NCI-H2081 treated with DMSO at 0.1 percent for 48 hours (cell line): ENCODE data around the gene ROBO1.
"Not testable (repeated sequence)": the region's sequence is repeated elsewhere in the genome, so short reads cannot be mapped to it uniquely, and the experiment has no call there.

Experiments used
- DNase-seq: peaks from one replicate; lab custom pipeline; 2025; lab: John Stamatoyannopoulos, UW

The ROBO1 gene

GRCh38 chr3:78689378-78689777 is 1078.4 kb downstream of the ROBO1 start:
- peak; percentile 98 for DNase-seq

DNA sequence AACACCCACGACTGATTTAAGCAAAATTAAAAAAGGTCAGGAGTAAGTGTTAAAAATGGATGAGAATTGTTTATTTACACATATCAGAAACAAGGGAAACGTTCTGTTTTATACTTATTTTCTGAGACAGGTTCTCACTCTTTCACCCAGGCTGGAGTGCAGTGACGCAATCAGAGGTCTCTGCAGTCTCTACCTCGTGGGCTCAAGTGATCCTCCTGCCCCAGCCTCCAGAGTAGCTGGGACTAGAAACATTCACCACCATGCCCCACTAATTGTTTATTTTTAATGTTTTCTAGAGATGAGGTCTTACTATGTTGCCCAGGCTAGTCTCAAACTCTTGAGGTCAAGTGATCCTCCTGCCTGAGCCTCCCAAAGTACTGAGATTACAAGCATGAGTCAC is 1080.3 kb downstream of the ROBO1 start:
- DNase-seq = no peak

- DNase-seq = no peak
Measured at GRCh38 chr3:78683284-78683683, 1084.5 kb downstream of the ROBO1 start.

DNA sequence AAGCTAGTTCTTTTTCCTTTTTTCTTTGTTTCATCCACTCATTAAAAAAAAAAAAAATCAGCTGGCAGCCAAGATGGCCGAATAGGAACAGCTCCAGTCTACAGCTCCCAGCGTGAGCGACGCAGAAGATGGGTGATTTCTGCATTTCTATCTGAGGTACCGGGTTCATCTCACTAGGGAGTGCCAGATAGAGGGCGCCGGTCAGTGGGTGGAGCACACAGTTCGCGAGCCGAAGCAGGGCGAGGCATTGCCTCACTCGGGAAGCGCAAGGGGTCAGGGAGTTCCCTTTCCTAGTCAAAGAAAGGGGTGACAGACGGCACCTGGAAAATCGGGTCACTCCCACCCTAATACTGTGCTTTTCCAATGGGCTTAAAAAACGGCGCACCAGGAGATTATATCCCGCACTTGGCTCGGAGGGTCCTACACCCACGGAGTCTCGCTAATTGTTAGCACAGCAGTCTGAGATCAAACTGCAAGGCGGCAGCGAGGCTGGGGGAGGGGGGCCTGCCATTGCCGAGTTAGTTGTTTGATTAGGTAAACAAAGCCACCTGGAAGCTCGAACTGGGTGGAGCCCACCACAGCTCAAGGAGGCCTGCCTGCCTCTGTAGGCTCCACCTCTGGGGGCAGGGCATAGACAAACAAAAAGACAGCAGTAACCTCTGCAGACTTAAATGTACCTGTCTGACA is 1092.5 kb downstream of the ROBO1 start:
- DNase-seq = not testable (repeated sequence)

DNA sequence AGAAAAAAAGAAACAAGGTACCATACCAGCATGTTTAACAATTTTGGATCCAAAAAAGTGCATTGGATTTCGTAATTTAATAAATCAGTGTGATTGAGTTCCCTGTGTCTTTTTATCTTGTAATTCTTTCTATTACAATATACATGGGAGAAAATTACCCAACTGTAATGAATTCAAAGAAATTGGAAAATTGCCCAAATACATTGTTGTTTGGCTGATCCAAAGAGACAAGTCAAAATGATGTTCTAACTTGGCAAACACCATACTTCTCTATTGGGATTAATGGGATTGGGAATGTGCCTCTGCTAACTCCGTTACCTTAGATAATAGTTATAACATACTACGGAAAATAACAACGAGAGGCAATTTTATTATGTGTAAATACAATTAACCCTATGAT is 1097.1 kb downstream of the ROBO1 start:
- DNase-seq = no peak

GRCh38 chr3:78670094-78670493 is 1097.7 kb downstream of the ROBO1 start:
- DNase-seq = no peak

DNA sequence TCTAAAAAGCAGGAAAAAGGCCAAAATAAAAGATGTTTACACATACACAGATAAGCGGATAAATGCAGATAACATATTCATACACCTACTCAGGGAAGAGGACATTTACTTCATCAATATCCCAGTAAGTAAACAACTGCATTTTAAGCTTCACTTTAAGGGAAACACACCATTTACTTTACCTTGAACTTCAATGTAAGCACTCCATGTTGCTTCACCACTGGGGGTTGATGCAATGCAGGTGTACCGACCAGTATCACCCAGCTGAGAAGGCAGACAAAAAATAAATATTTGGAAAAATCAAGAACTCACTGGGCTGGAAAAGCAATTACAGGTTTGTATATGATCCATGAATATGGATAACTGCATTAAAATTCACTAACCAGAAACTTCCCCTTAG is 1099.5 kb downstream of the ROBO1 start:
- no peak for DNase-seq

- DNase-seq = no peak
Measured at GRCh38 chr3:78666470-78666800, 1101.4 kb downstream of the ROBO1 start.

DNA sequence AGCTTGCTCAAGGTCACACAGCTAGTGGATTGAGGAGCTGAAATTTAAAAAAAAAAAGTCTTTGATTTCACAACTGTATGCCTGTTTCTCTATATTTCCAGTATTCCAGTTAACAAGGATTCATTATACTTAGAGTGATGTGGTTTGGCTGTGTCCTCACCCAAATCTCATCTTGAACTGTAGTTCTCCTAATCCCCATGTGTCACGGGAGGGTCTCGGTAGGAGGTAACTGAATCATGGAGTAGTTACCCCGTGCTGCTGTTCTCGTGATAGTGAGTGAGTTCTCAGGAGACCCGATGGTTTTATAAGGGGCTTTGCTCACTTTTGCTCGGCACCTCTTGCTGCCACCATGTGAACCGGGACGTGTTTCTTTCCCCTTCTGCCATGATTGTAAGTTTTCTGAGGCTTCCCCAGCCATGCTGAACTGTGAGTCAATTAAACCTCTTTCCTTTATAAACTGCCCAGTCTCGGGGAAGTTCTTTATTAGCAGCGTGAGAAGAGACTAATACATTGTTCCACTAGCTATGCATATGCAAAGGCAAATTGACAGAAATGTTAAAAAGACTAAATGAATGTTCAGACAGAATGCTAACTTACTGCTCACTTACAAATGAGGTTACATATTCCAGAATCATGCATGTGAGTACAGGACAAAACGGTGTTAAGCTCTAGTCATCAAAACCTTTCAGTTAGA is 1101.9 kb downstream of the ROBO1 start:
- DNase-seq = no peak

GRCh38 chr3:78665101-78665500 is 1102.7 kb downstream of the ROBO1 start:
- no peak for DNase-seq

DNA sequence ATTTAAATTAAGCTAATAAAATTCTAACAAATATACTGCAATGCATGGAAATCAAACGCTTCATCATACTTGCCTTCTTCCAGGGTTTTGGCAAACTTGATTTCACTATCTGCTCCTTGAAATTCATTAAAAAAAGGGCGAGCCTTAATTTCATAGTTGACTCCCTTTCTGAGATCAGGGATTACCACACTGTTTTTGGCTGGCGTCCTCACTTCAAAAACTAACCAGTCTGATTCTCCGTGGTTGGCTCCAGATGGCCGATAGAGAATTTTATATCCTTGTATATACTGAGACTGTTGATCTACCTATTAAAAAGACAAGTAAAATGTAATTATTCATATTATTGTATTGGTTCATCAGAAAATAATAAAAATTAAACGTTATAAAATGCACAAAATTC is 1106.8 kb downstream of the ROBO1 start:
- DNase-seq = no peak

DNA sequence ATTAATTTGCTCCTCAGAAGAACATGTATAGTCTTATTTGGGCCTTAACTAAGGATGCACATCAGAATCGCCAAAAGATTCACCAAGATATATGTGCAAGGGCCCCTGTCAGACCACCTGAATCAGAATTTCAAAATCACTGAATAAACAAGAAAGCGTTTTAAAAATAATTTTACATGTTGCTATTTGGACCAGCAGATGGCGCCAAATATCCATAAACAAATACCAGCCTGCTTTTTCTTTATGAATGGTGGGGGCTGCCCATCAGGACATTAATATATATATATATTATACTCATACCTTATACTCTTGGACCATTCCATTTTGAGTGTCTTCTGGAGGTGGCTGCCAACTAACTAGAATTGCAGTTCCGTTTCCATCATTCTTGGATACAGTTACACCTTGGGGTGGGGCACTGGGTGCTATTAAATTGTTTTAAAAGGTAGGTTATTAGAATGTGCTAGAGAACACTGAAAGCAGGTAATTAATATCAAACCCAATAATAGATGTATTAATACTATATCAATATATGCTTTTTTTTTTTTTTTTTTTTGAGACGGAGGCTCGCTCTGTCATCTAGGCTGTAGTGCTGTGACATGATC is 1108.3 kb downstream of the ROBO1 start:
- no peak for DNase-seq

DNA sequence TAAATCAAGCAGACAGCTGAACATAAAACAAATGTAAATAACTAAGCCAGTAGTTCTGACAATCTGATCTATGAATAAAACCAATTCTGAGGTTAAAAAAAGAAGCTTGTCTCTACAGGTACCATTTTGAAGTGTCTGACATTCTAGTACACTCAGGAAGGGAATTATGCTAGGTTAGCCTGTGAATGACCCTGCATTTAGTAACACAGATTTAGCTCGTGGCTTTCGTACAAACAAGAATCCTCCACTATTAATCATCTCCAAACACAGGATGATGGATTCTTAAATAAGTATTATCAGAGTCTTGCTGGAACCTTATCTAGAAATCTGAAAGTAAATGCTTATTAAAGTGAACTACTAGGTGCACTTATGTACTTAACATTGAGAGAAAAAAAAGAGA is 1120.1 kb downstream of the ROBO1 start:
- DNase-seq = no peak

- no peak for DNase-seq
Measured at GRCh38 chr3:78645628-78646310, 1122.0 kb downstream of the ROBO1 start.

DNA sequence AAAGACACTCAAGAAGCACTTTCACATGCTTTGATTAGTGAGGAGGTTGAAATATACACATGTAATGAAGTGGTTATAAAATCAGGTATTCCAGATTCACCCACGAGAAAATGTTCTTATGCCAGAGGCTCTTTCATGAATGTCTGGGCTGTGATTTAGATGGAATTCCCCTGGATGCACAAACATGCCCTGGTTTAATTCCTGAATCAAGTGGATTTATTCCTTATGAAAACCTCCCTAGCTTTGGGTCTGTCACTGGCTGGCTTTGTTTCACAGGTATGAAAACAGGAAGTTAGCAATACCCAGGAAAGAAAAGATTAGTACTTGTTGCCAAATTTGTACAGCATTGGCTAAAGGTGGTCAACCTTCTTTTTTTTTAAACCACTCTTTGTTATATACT is 1123.0 kb downstream of the ROBO1 start:
- no peak for DNase-seq

GRCh38 chr3:78642226-78643035 is 1125.4 kb downstream of the ROBO1 start:
- no peak for DNase-seq

DNA sequence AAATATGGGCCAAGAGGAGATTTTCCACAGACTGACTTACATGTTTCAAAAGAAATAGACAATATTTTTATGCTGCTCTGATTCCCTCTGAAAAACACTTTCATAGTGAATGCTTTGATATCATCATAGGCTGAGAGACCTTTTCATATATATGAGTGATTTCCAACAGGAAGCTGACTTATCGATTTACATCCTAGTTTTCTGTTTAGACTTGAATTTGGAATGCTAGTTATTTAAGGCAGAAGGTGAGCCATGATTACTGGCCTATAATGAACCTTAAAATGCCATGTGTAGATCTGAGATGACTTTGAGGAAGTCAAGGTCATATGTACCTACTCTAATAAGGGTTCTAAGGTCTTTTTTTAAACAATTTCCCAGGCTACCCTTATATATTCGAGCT is 1126.1 kb downstream of the ROBO1 start:
- no peak for DNase-seq

- DNase-seq = no peak
Measured at GRCh38 chr3:78634316-78634715, 1133.5 kb downstream of the ROBO1 start.

GRCh38 chr3:78633626-78634025 is 1134.2 kb downstream of the ROBO1 start:
- no peak for DNase-seq

GRCh38 chr3:78632925-78633553 is 1134.8 kb downstream of the ROBO1 start:
- DNase-seq = no peak

GRCh38 chr3:78629544-78629943 is 1138.3 kb downstream of the ROBO1 start:
- DNase-seq = no peak
